RWPE1 (cell line): ENCODE measurements around the gene TMED8.

Experiments used
- CTCF ChIA-PET: fragments of 350-600 bp; sonication (Branson Sonifier 250); formaldehyde crosslinking; extraction: SDS; loops from one replicate; lab custom pipeline; 2021; lab: Yijun Ruan, JAX
- POLR2A ChIA-PET: fragments of 400-600 bp; formaldehyde crosslinking; extraction: SDS; loops from one replicate; lab custom pipeline; 2020; ENCODE audit warnings: antibody characterized with exemption; ENCODE audit not compliant: low non-redundant PET; lab: Yijun Ruan, JAX
- DNase-seq: peaks from one replicate; pipeline ENCODE4 v3.0.0; 2012; ENCODE audit warnings: low spot score
- H3K27ac ChIP-seq: fragments of 450-650 bp; 2 replicates; pipeline ENCODE4 v1.5.1; 2017
- CTCF ChIP-seq: fragments of 450-650 bp; conservative IDR thresholded peaks from 2 replicates; pipeline ENCODE4 v1.5.1; 2017; ENCODE audit warnings: low read depth, mild to moderate bottlenecking

TMED8 gene

GRCh38 chr14:77347751-77348150 lies 29.1 kb downstream of the TMED8 start:
- no peak for TF ChIP-seq CTCF
- CTCF ChIA-PET: no interaction called here

GRCh38 chr14:77346495-77346894 lies 30.4 kb downstream of the TMED8 start:
- H3K27ac ChIP-seq: no peak overlapping the region
- no peak for DNase-seq
- CTCF ChIA-PET: no interaction called here
- POLR2A ChIA-PET: no interaction called here
- no peak for TF ChIP-seq CTCF

More at GRCh38 chr14:77347751-77348150, 29.1 kb downstream of the TMED8 start:
- H3K27ac ChIP-seq: no peak overlapping the region
- POLR2A ChIA-PET: no interaction called here
- no peak for DNase-seq

GRCh38 chr14:77344377-77344996 lies 32.4 kb downstream of the TMED8 start:
- no peak for DNase-seq
- ChIA-PET CTCF (interaction anchor here (0.8 kb wide), 1 partner anchor 12 kb away, joined by 3 read pairs; no protein-coding TSS in a partner anchor), POLR2A (no interaction called here)
- no peak overlapping the region for H3K27ac ChIP-seq
- TF ChIP-seq CTCF: no peak

GRCh38 chr14:77343662-77344061 lies 33.2 kb downstream of the TMED8 start:
- H3K27ac ChIP-seq: no peak overlapping the region
- DNase-seq: no peak
- POLR2A ChIA-PET: no interaction called here
- CTCF ChIA-PET: no interaction called here
- TF ChIP-seq CTCF: no peak

- DNase-seq: no peak
- no peak for TF ChIP-seq CTCF
- POLR2A ChIA-PET: no interaction called here
- CTCF ChIA-PET: interaction anchor here (0.5 kb wide), 1 partner anchor 69 kb away, joined by 3 read pairs; no protein-coding TSS in a partner anchor
- no peak overlapping the region for H3K27ac ChIP-seq
Observed at GRCh38 chr14:77342726-77343397, 34.0 kb downstream of the TMED8 start.

- no peak for DNase-seq
- CTCF ChIA-PET: no interaction called here
- POLR2A ChIA-PET: no interaction called here
- no peak for TF ChIP-seq CTCF
- H3K27ac ChIP-seq: no peak overlapping the region
Observed at GRCh38 chr14:77340389-77340788, 36.5 kb downstream of the TMED8 start.
